OCI-LY7 (cell line): ENCODE results near the gene RAPGEF2.

Source experiments
- EZH2phosphoT487 ChIP-seq: fragments of 200-600 bp; sonication (generic); IDR thresholded peaks from 2 replicates; pipeline ENCODE4 v1.6.1; 2018; ENCODE audit warnings: low read depth, borderline replicate concordance, mild to moderate bottlenecking, mixed run types, antibody characterized with exemption, low read length, moderate library complexity, mixed read lengths
- TF ChIP-seq, protein P1 (sequence below): fragments of 200-600 bp; sonication (generic); conservative IDR thresholded peaks from 2 replicates; pipeline ENCODE4 v1.5.1; 2014; ENCODE audit warnings: mild to moderate bottlenecking, antibody characterized with exemption, low read length, moderate library complexity, mixed read lengths

DNA sequence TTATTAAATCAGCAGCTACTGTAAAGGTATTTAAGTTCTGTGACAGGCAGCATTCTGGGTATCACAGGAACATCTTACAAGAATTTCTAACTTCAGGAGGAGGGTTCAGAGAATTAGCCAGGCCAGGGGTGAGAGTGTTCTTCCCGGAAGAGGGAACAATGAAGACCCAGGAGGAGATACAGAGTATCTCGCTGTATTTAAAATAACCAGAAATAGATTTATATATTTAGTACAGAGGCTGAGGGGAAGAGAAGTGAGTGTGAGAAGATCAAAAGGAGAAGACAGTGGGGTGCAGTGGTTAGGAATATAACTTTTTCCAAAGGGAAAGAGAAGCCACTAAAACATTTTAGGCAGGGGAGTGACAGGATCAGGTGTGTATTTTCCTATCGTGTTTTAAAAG lies 186.8 kb downstream of the RAPGEF2 start:
- TF ChIP-seq, protein P1, sequence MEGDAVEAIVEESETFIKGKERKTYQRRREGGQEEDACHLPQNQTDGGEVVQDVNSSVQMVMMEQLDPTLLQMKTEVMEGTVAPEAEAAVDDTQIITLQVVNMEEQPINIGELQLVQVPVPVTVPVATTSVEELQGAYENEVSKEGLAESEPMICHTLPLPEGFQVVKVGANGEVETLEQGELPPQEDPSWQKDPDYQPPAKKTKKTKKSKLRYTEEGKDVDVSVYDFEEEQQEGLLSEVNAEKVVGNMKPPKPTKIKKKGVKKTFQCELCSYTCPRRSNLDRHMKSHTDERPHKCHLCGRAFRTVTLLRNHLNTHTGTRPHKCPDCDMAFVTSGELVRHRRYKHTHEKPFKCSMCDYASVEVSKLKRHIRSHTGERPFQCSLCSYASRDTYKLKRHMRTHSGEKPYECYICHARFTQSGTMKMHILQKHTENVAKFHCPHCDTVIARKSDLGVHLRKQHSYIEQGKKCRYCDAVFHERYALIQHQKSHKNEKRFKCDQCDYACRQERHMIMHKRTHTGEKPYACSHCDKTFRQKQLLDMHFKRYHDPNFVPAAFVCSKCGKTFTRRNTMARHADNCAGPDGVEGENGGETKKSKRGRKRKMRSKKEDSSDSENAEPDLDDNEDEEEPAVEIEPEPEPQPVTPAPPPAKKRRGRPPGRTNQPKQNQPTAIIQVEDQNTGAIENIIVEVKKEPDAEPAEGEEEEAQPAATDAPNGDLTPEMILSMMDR: no peak
- TF ChIP-seq EZH2phosphoT487: no peak
